Ishikawa (cell line): ENCODE results near the gene SH2D4B.

Experiments
- CEBPB ChIP-seq: IDR thresholded peaks from 2 replicates; pipeline ENCODE4 v1.6.1; 2012
- CREB1 ChIP-seq: IDR thresholded peaks from 2 replicates; pipeline ENCODE4 v1.6.1; 2012; ENCODE audit warnings: low read depth
- EGR1 ChIP-seq: IDR thresholded peaks from 2 replicates; pipeline ENCODE4 v1.6.1; 2012
- EP300 ChIP-seq: IDR thresholded peaks from 2 replicates; pipeline ENCODE4 v1.6.1; 2012; ENCODE audit warnings: borderline replicate concordance
- FOXM1 ChIP-seq: IDR thresholded peaks from 2 replicates; pipeline ENCODE4 v1.6.1; 2012; ENCODE audit warnings: low read depth, borderline replicate concordance
- NFIC ChIP-seq: IDR thresholded peaks from 2 replicates; pipeline ENCODE4 v1.6.1; 2012
- RAD21 ChIP-seq: IDR thresholded peaks from 2 replicates; pipeline ENCODE4 v1.6.1; 2012; ENCODE audit warnings: low read depth
- TAF1 ChIP-seq: IDR thresholded peaks from 2 replicates; pipeline ENCODE4 v1.6.1; 2012; ENCODE audit warnings: low read depth, mild to moderate bottlenecking
- TCF12 ChIP-seq: IDR thresholded peaks from 2 replicates; pipeline ENCODE4 v1.6.1; 2012; ENCODE audit warnings: low read depth
- TEAD4 ChIP-seq: IDR thresholded peaks from 2 replicates; pipeline ENCODE4 v1.6.1; 2012
- YY1 ChIP-seq: IDR thresholded peaks from 2 replicates; pipeline ENCODE4 v1.6.1; 2012; ENCODE audit warnings: low read depth
- ZBTB7A ChIP-seq: IDR thresholded peaks from 2 replicates; pipeline ENCODE4 v1.6.1; 2012; ENCODE audit warnings: low read depth
- TF ChIP-seq, protein P1 (sequence below): IDR thresholded peaks from 2 replicates; pipeline ENCODE4 v1.6.1; 2012; ENCODE audit warnings: low read depth, mild to moderate bottlenecking
- TF ChIP-seq, protein P2 (sequence below): IDR thresholded peaks from 2 replicates; pipeline ENCODE4 v1.6.1; 2012
- TF ChIP-seq, protein P3 (sequence below): IDR thresholded peaks from 2 replicates; pipeline ENCODE4 v1.6.1; 2012

The SH2D4B gene

DNA sequence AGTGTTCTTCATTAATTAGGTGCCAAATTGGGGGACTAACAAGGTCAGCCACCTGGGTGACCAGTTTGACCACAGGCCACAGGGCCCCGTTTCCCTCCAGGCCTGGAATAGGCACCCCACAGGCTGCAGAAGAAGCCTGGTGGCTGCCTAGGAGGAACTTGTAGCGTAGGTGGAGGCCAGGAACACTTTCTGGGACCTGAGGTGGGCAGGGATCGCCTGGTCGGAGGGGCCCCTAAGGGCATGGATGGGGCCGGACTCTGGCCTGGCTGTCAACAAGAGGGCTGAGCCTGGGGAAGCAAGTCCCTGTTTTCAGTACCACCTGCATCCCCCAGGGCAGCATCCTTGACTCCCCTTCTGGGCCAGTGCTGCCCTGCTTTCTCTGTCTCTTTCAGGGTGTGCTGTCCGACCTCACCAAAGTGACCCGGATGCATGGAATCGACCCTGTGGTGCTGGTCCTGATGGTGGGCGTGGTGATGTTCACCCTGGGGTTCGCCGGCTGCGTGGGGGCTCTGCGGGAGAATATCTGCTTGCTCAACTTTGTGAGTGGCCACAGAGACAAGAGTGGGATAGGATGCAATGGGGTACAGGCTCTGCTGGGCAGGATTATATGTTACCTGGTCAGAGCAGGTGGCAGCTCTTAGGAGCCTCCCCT is 30.7 kb upstream of the SH2D4B start:
- no peak for TF ChIP-seq CREB1
- no peak for TF ChIP-seq TCF12
- no peak for TF ChIP-seq YY1
- TF ChIP-seq, protein P1, sequence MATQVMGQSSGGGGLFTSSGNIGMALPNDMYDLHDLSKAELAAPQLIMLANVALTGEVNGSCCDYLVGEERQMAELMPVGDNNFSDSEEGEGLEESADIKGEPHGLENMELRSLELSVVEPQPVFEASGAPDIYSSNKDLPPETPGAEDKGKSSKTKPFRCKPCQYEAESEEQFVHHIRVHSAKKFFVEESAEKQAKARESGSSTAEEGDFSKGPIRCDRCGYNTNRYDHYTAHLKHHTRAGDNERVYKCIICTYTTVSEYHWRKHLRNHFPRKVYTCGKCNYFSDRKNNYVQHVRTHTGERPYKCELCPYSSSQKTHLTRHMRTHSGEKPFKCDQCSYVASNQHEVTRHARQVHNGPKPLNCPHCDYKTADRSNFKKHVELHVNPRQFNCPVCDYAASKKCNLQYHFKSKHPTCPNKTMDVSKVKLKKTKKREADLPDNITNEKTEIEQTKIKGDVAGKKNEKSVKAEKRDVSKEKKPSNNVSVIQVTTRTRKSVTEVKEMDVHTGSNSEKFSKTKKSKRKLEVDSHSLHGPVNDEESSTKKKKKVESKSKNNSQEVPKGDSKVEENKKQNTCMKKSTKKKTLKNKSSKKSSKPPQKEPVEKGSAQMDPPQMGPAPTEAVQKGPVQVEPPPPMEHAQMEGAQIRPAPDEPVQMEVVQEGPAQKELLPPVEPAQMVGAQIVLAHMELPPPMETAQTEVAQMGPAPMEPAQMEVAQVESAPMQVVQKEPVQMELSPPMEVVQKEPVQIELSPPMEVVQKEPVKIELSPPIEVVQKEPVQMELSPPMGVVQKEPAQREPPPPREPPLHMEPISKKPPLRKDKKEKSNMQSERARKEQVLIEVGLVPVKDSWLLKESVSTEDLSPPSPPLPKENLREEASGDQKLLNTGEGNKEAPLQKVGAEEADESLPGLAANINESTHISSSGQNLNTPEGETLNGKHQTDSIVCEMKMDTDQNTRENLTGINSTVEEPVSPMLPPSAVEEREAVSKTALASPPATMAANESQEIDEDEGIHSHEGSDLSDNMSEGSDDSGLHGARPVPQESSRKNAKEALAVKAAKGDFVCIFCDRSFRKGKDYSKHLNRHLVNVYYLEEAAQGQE = no peak
- no peak for TF ChIP-seq ZBTB7A
- TF ChIP-seq, protein P2, sequence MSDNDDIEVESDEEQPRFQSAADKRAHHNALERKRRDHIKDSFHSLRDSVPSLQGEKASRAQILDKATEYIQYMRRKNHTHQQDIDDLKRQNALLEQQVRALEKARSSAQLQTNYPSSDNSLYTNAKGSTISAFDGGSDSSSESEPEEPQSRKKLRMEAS = no peak
- TF ChIP-seq TAF1 = no peak
- TF ChIP-seq RAD21 = no peak
- no peak for TF ChIP-seq NFIC
- no peak for TF ChIP-seq FOXM1
- no peak for TF ChIP-seq CEBPB

DNA sequence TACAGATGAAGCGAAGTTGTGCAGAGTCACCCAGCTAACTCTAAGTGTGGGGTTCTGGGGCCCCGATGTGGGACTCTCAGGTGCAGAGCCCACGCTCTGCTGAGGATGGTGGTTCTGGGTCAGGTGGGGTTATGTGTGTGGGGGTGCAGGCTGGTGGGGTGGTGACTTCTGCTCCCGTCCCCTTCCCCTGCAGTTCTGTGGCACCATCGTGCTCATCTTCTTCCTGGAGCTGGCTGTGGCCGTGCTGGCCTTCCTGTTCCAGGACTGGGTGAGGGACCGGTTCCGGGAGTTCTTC is 28.6 kb upstream of the SH2D4B start:
- TF ChIP-seq FOXM1 (no peak), RAD21 (no peak), YY1 (no peak)

DNA sequence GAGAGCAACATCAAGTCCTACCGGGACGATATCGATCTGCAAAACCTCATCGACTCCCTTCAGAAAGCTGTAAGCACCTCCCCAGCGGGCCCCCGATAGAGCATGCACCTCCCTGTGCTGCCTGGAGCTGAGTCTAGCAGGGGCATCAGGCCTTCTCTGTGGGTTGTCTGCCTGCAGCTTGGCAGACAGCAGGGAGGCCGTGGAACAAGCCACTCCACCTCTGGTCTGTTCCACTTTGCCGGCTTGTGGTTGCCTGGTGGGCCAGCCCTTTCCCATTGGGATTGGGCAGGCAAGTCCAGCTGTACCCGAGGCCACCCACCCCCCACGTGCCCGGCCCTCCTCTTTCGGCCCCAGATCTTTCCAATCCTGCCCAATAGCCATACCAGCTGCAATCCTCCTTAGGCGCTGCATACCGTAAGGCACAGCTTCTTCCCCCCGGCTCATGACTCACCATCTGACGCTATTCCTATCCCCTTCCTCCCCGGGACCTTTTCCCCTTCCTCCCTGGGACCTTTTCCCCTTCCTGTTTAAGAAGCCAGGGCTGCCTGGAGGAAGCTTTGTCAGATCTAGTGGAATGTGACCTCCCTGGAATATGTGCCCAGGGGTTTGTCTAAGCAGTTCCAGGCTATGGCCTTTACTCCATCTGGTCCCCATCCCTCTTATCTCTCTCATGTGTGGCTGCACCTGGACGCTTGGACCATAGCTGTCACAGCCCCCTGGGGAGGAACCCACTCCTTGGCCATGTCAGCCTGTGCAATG is 28.1 kb upstream of the SH2D4B start:
- 0 out of 2 replicates have a peak, but pooled peaks have one; percentile 4 for TF ChIP-seq TAF1
- no peak for TF ChIP-seq EGR1
- TF ChIP-seq, protein P2 = no peak
- TF ChIP-seq FOXM1 = no peak

DNA sequence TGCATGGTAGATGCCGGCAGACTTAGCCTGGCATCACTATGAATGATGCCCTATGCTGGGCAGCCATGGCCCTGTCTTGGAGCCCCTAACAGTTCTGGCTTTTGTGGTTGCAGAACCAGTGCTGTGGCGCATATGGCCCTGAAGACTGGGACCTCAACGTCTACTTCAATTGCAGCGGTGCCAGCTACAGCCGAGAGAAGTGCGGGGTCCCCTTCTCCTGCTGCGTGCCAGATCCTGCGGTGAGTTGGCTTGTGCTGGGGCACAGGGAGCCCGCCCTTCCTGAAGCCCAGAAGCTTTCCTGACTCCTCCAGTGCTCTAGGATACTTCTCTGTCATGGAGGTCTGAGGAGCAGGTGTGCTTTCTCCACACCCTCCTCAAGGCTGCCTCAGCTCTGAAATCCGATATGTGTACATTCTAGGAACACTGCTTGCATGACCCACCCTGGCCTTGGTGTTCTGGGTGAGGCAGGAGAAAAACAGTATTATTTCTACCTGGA is 25.6 kb upstream of the SH2D4B start:
- TF ChIP-seq EP300 (no peak), FOXM1 (no peak), TCF12 (no peak), ZBTB7A (no peak), CREB1 (no peak), TAF1 (no peak)

DNA sequence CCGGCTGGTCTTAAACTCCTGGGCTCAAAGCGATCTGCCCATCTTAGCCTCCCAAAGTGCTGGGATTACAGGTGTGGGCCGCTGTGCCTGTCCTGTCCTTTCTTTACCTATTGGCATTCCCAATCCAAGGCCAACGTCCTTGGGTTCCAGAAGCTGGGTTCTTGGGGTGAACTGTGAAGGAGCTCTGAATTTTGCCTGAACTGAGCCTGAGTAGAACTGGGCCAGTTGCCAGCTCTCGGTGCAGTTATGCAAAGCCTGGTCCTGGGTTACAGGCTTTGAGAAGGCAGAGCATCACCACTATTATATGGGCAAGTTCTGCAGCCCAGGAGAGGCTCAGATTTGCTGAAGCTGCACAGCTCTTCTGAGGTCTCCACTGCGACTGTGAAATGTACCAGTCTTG is 24.6 kb upstream of the SH2D4B start:
- TF ChIP-seq CREB1 (no peak), TEAD4 (no peak), EP300 (no peak), YY1 (no peak)
- TF ChIP-seq, protein P2 = no peak

DNA sequence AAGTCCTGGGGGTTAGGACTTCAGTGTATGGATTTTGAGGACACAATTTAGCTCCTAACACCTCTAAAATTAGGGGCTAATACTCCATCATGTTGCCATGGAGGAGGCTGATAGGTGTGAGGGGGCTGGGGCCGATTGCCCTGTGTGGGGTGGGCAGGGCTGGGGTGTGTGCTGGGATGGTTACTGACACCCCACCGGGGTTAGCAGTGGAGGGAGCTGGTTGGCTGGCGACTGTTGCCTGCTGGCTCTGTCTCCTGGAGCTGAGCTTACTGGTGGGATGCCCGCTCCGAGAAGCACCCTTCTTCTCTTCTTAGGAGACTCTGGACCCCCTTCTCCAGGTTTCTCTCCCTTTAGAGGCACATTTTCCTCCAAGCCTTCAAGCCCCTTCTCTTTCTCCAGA is 22.2 kb upstream of the SH2D4B start:
- TF ChIP-seq CREB1 (no peak), FOXM1 (no peak), TCF12 (no peak), EP300 (no peak), NFIC (no peak), EGR1 (no peak), TEAD4 (no peak), YY1 (no peak), ZBTB7A (no peak), RAD21 (no peak), TAF1 (no peak)
- TF ChIP-seq, protein P2 = no peak
- TF ChIP-seq, protein P3, sequence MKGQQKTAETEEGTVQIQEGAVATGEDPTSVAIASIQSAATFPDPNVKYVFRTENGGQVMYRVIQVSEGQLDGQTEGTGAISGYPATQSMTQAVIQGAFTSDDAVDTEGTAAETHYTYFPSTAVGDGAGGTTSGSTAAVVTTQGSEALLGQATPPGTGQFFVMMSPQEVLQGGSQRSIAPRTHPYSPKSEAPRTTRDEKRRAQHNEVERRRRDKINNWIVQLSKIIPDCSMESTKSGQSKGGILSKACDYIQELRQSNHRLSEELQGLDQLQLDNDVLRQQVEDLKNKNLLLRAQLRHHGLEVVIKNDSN = no peak
- TF ChIP-seq, protein P1 = no peak
